GM12892 (cell line): ENCODE measurements around the gene KRTAP5-5.

Experiments
- DNase-seq: peaks from one replicate; pipeline ENCODE4 v3.0.0; 2011; ENCODE audit not compliant: insufficient read length
- FAIRE-seq: peaks from 2 replicates; lab custom pipeline; 2011; peaks lifted over from hg19 to GRCh38; lab: Jason Lieb, UNC
- POLR2A ChIP-seq: IDR thresholded peaks from 2 replicates; pipeline ENCODE4 v1.6.1; 2011; ENCODE audit warnings: low read depth, low read length, control low read depth
- POLR2AphosphoS5 ChIP-seq: IDR thresholded peaks from 2 replicates; pipeline ENCODE4 v1.6.1; 2011; ENCODE audit warnings: low read depth, low read length, control low read depth
- TAF1 ChIP-seq: IDR thresholded peaks from 2 replicates; pipeline ENCODE4 v1.6.1; 2011; ENCODE audit warnings: low read depth, mild to moderate bottlenecking, control low read depth, low read length, borderline replicate concordance

The KRTAP5-5 gene

DNA sequence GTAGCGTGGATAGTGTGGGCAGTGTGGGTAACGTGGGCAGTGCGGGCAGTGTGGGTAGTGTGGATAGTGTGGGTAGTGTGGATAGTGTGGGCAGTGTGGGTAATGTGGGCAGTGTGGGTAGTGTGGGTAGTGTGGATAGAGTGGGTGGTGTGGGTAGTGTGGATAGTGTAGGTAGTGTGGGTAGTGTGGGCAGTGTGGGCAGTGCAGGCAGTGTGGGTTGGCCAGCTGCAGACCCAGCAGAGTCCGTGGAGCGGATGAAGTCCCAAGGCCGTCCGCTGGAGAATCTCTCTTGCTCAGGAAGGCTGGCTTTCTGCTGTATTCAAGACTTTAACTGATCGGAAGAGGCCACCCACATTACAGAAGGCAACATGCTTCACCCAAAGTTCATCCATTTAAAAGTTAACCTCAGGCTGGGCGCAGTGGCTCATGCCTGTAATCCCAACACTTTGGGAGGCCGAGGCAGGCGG lies 41.4 kb downstream of the KRTAP5-5 start:
- FAIRE-seq, result no peak
- no peak for DNase-seq
- TF ChIP-seq TAF1 (no peak), POLR2A (no peak), POLR2AphosphoS5 (no peak)

GRCh38 chr11:1671658-1672057 lies 42.1 kb downstream of the KRTAP5-5 start:
- TF ChIP-seq TAF1, result no peak
- no peak for DNase-seq
- no peak for FAIRE-seq

DNA sequence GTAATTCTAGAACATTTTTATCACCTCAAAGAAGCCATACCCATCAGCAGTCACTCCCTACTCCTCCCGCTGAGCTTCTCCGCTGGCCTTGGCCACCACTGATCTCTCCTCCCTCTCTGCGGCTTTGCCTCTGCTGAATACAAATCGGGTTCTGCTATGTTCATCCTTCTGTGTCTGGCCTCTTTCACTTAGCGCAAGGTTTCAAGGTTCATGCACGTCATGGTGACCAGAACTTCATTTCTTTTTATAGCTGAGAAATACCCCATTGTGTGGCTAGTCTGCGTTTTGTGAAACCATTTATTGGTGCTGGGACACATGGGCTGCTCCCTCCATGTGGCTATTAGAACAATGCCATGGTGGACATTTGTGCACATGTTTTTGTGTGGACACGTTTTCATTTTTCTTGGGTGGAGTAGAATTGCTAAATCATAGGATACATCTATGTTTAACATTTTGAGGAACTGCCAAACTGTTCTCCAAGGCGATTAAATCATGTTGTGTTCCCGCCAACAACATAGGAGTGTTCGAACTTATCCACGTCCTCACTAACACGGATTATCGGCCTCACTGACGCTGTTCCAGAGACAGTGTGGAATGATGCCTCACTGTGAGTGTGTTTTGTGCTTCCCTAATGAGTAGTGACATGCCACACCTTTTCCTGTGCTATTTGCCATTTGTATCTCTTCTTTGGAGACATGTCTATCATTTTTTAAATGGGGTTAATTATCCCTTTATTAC lies 43.2 kb downstream of the KRTAP5-5 start:
- FAIRE-seq (no peak), DNase-seq (no peak)
- no peak for TF ChIP-seq TAF1
- no peak for TF ChIP-seq POLR2AphosphoS5
- TF ChIP-seq POLR2A, result no peak

- TF ChIP-seq TAF1, result no peak
- no peak for TF ChIP-seq POLR2AphosphoS5
- TF ChIP-seq POLR2A, result no peak
- DNase-seq, result no peak
- FAIRE-seq, result no peak
Observed at GRCh38 chr11:1673446-1674172, 44.0 kb downstream of the KRTAP5-5 start.

DNA sequence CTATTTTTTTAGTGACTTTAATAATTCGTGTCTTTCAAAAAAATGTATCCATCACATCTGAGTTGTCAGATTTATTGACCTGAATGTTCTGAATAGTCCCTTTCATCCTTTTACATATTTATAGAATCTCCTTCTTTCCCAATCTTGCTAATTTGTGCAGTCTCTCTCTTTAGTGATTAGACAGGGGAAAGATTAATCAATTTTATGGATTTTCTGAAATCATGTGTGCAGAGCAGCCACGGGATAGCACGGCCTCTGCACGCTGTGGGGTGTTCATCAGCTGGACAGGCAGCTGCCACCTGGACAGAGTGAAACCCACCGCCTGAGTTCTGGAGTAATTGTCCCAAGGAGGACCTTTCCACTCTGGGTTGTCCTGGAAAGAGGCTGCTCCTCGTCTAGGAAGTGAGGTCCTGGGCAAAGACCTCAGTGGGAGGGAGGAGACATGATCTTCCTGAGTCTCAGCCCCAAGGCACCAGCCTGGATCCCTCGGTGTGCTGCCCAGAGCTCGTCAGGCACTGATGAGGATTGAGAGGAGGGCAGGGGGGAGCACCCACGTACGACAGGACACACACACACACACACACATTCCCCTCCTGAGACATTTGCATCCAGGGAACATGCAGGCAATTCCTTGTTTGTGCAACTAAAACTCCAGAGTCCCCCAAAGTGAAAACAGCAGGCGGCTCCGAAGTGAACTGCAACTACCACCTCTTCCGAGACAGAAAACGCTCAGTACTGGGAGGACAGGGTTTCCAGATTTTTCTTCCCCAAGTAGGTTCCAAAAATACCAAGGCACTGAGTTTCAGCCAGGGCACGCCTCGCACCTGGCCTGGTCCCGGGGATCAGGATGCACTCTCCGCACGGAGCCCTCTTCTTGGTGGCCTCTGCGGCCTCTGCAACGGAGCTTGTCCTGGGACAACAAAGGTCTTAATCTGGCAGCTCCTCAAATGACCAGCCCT lies 44.9 kb downstream of the KRTAP5-5 start:
- TF ChIP-seq POLR2A, result no peak
- no peak for TF ChIP-seq POLR2AphosphoS5
- no peak for TF ChIP-seq TAF1
- FAIRE-seq (no peak), DNase-seq (no peak)

DNA sequence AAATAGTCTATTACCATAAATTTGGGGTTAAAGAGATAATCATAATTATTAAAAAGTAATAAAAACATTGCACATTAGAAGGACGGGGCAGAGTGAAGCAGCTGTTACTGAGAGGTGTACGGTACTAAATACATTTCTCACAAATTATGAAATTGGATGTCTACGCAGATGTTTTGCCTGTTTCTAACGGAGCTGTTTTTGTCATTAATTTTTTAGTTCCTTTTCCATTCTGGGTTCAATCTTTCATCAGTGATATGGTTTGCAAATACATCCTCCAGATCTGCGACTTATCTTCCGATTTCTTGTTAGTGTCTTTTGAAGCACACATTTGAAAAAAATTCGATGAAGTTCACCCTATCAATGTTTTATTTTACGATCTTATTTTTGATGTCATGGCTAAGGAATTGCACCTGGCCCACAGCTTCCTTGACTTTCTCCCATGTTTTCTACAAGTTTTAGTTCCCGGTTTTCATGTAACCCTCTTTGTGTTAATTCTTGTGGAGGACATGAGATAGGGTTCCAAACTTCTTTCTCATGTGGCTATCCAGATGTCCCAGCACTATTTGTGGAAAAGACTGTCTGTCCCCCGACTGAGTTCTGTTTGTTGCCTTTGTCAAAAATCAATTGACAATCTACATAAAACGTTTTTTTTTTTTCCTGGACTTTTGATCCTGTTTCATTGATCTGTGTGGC lies 46.1 kb downstream of the KRTAP5-5 start:
- no peak for FAIRE-seq
- TF ChIP-seq POLR2A (no peak), TAF1 (no peak), POLR2AphosphoS5 (no peak)

GRCh38 chr11:1676229-1676740 lies 46.7 kb downstream of the KRTAP5-5 start:
- no peak for FAIRE-seq
- TF ChIP-seq POLR2AphosphoS5 (no peak), POLR2A (no peak), TAF1 (no peak)
- DNase-seq, result no peak

More for the DNA sequence above, 46.1 kb downstream of the KRTAP5-5 start:
- no peak for DNase-seq

DNA sequence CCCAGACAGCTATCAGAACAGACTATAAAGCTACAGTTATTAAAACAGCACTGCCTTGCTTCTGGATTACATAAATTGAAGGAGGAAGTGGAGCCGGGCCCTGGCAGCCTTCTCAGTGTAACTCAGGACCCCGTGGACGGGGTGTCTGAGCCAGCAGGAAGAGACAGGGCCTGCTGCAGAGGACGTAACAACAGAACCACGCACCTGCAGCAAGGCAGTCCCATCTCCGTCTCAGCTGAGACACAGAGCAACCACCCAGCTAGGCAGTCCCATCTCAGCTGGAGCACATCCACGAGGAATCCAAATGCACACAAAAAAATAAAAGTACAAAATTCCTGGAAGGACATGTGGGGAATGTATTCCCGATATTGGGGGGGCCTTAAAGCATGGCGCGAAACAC lies 50.3 kb downstream of the KRTAP5-5 start:
- no peak for TF ChIP-seq TAF1
- TF ChIP-seq POLR2A, result no peak
- TF ChIP-seq POLR2AphosphoS5, result no peak
- FAIRE-seq (no peak), DNase-seq (no peak)
